Measurements from ENCODE around the gene EFNA3. TPM values are rescaled to one million over a fixed set of nuclear protein-coding genes. Genes with fewer than 3 reads are reported as not detected.

The EFNA3 gene
- total RNA-seq, 1 experiment from 2014 or later, result 23.5 TPM

GRCh38 chr1:155070158-155070621 lies 8.4 kb upstream of the EFNA3 start:
- Histone ChIP-seq H3K4me1 (ENCODE audit: insufficient read depth, low read length) (peaks cover 11% of the 10 kb centered on the region; the same call in 1 of the 2 replicates), H3K79me2 (ENCODE audit: low read length) (peaks cover 1% of the 10 kb centered on the region), H3K9me2 (replicated peaks; ENCODE audit: low read length) (no peaks in the 10 kb centered on the region), H2AFZ (ENCODE audit: low read length) (peak overlapping the region; percentile 81), H4K20me1 (ENCODE audit: low read length) (no peaks in the 10 kb centered on the region), H3K4me3 (ENCODE audit: low read length) (peak overlapping the region; percentile 56), H3K36me3 (ENCODE audit: low read depth, low read length) (no peaks in the 10 kb centered on the region), H3K27me3 (ENCODE audit: low read length) (no peaks in the 10 kb centered on the region), H3K9ac (ENCODE audit: low read length) (peak overlapping the region; percentile 43; the same call in 1 of the 2 replicates), H3K4me2 (ENCODE audit: low read length) (peak overlapping the region; percentile 81), H3F3A (ENCODE audit: low read length, unreplicated experiment) (no peaks in the 10 kb centered on the region), H3K9me3 (ENCODE audit: low read length) (no peaks in the 10 kb centered on the region), H3K27ac (ENCODE audit: low read length) (no peak overlapping the region)
- DNase-seq (no peak), ATAC-seq (no peak)
- ChIA-PET CTCF (interaction anchor here (0.5 to 1.0 kb wide), 4 partner anchors 8 to 19 kb away, joined by 3 to 10 read pairs (median 8); partner anchors contain the start of gene ADAM15), POLR2A (ENCODE audit: unreplicated experiment) (no interaction called here)
- intact Hi-C loops (cut with micrococcal nuclease), result no loop called here
- BruUV-seq (replicated peaks), result no TSS peak
- TF ChIP-seq EZH2 (IDR thresholded peaks at IDR 0.05; ENCODE audit: low read length, unreplicated experiment) (no peak), CTCF (conservative IDR thresholded peaks at IDR 0.05; ENCODE audit: low read depth, low read length) (no peak), EZH2phosphoT487 (IDR thresholded peaks at IDR 0.05; ENCODE audit: borderline replicate concordance, low read length) (no peak)

GRCh38 chr1:155070721-155071569 lies 7.7 kb upstream of the EFNA3 start:
- H3K4me3 ChIP-seq (ENCODE audit: low read length), result peak overlapping the region; percentile 56
- H3K27me3 ChIP-seq (ENCODE audit: low read length), result no peaks in the 10 kb centered on the region
- H3K36me3 ChIP-seq (ENCODE audit: low read depth, low read length), result no peaks in the 10 kb centered on the region
- H4K20me1 ChIP-seq (ENCODE audit: low read length), result no peaks in the 10 kb centered on the region
- ATAC-seq (peak; percentile 94), DNase-seq (peak; percentile 93)
- POLR2A ChIA-PET (ENCODE audit: unreplicated experiment), result interaction anchor here (0.6 kb wide), 1 partner anchor 19 kb away, joined by 11 read pairs; no protein-coding TSS in a partner anchor
- CTCF ChIA-PET, result interaction anchor here (0.5 to 1.0 kb wide), 4 partner anchors 9 to 20 kb away, joined by 3 to 10 read pairs (median 8); partner anchors contain the start of gene ADAM15
- H3K9ac ChIP-seq (ENCODE audit: low read length), result peak overlapping the region; percentile 43
- TF ChIP-seq EZH2phosphoT487 (IDR thresholded peaks at IDR 0.05; ENCODE audit: borderline replicate concordance, low read length) (no peak), CTCF (conservative IDR thresholded peaks at IDR 0.05; ENCODE audit: low read depth, low read length) (peak; percentile 55)
- H3K27ac ChIP-seq (ENCODE audit: low read length), result no peak overlapping the region
- BruUV-seq (replicated peaks), result no TSS peak
- H3K4me2 ChIP-seq (ENCODE audit: low read length), result peak overlapping the region; percentile 81
- H3F3A ChIP-seq (ENCODE audit: low read length, unreplicated experiment), result no peaks in the 10 kb centered on the region
- peak overlapping the region; percentile 81 for H2AFZ ChIP-seq (ENCODE audit: low read length)
- no peaks in the 10 kb centered on the region for H3K9me3 ChIP-seq (ENCODE audit: low read length)
- H3K9me2 ChIP-seq (replicated peaks; ENCODE audit: low read length), result no peaks in the 10 kb centered on the region
- intact Hi-C loops (cut with micrococcal nuclease), result no loop called here
- H3K79me2 ChIP-seq (ENCODE audit: low read length), result no peaks in the 10 kb centered on the region
- H3K4me1 ChIP-seq (ENCODE audit: insufficient read depth, low read length), result peaks cover 11% of the 10 kb centered on the region; the same call in 1 of the 2 replicates

Measured in PC-3 (cell line).